Measurements from ENCODE around the gene MERTK. TPM values are rescaled to one million over a fixed set of nuclear protein-coding genes. Genes with fewer than 3 reads are reported as not detected.
"Not testable (repeated sequence)": the region's sequence is repeated elsewhere in the genome, so short reads cannot be mapped to it uniquely, and the experiment has no call there.

Gene MERTK
- total RNA-seq, 1 experiment from 2014 or later: 225 TPM

GRCh38 chr2:112018846-112019245 is 120.4 kb downstream of the MERTK start:
- in situ Hi-C loops (cut with HindIII; ENCODE audit: low pct_unique_long_range_greater_than_20kb, low sequenced_read_pairs): no loop called here
- no peak for DNase-seq (ENCODE audit: low read depth, low spot score)

- in situ Hi-C loops (cut with HindIII; ENCODE audit: low pct_unique_long_range_greater_than_20kb, low sequenced_read_pairs): no loop called here
- peak; percentile 57 for DNase-seq (ENCODE audit: low read depth, low spot score)
Observed at GRCh38 chr2:112019569-112019982, 121.2 kb downstream of the MERTK start.

- in situ Hi-C loops (cut with HindIII; ENCODE audit: low pct_unique_long_range_greater_than_20kb, low sequenced_read_pairs): no loop called here
- DNase-seq (ENCODE audit: low read depth, low spot score): peak; percentile 51
Observed at GRCh38 chr2:112020561-112020960, 122.2 kb downstream of the MERTK start.

- in situ Hi-C loops (cut with HindIII; ENCODE audit: low pct_unique_long_range_greater_than_20kb, low sequenced_read_pairs): no loop called here
Observed at GRCh38 chr2:112021290-112021689, 122.9 kb downstream of the MERTK start.

GRCh38 chr2:112021781-112022231 is 123.4 kb downstream of the MERTK start:
- DNase-seq (ENCODE audit: low read depth, low spot score): peak; percentile 99
- in situ Hi-C loops (cut with HindIII; ENCODE audit: low pct_unique_long_range_greater_than_20kb, low sequenced_read_pairs): no loop called here

More at GRCh38 chr2:112021290-112021689, 122.9 kb downstream of the MERTK start:
- DNase-seq (ENCODE audit: low read depth, low spot score): no peak

GRCh38 chr2:112023707-112024106 is 125.3 kb downstream of the MERTK start:
- in situ Hi-C loops (cut with HindIII; ENCODE audit: low pct_unique_long_range_greater_than_20kb, low sequenced_read_pairs): no loop called here
- no peak for DNase-seq (ENCODE audit: low read depth, low spot score)

- in situ Hi-C loops (cut with HindIII; ENCODE audit: low pct_unique_long_range_greater_than_20kb, low sequenced_read_pairs): no loop called here
- no peak for DNase-seq (ENCODE audit: low read depth, low spot score)
Observed at GRCh38 chr2:112024231-112024630, 125.8 kb downstream of the MERTK start.

GRCh38 chr2:112024896-112025491 is 126.6 kb downstream of the MERTK start:
- in situ Hi-C loops (cut with HindIII; ENCODE audit: low pct_unique_long_range_greater_than_20kb, low sequenced_read_pairs): no loop called here
- DNase-seq (ENCODE audit: low read depth, low spot score): no peak

GRCh38 chr2:112026509-112026908 is 128.1 kb downstream of the MERTK start:
- DNase-seq (ENCODE audit: low read depth, low spot score): no peak
- in situ Hi-C loops (cut with HindIII; ENCODE audit: low pct_unique_long_range_greater_than_20kb, low sequenced_read_pairs): no loop called here

GRCh38 chr2:112027767-112028166 is 129.4 kb downstream of the MERTK start:
- in situ Hi-C loops (cut with HindIII; ENCODE audit: low pct_unique_long_range_greater_than_20kb, low sequenced_read_pairs): no loop called here
- no peak for DNase-seq (ENCODE audit: low read depth, low spot score)

- no peak for DNase-seq (ENCODE audit: low read depth, low spot score)
- in situ Hi-C loops (cut with HindIII; ENCODE audit: low pct_unique_long_range_greater_than_20kb, low sequenced_read_pairs): no loop called here
Observed at GRCh38 chr2:112029164-112029563, 130.8 kb downstream of the MERTK start.

- in situ Hi-C loops (cut with HindIII; ENCODE audit: low pct_unique_long_range_greater_than_20kb, low sequenced_read_pairs): no loop called here
- peak; percentile 94 for DNase-seq (ENCODE audit: low read depth, low spot score)
Observed at GRCh38 chr2:112031473-112032223, 133.2 kb downstream of the MERTK start.

GRCh38 chr2:112032224-112032586 is 133.8 kb downstream of the MERTK start:
- in situ Hi-C loops (cut with HindIII; ENCODE audit: low pct_unique_long_range_greater_than_20kb, low sequenced_read_pairs): no loop called here
- no peak for DNase-seq (ENCODE audit: low read depth, low spot score)

- peak; percentile 73 for DNase-seq (ENCODE audit: low read depth, low spot score)
- in situ Hi-C loops (cut with HindIII; ENCODE audit: low pct_unique_long_range_greater_than_20kb, low sequenced_read_pairs): no loop called here
Observed at GRCh38 chr2:112032689-112033465, 134.5 kb downstream of the MERTK start.

- in situ Hi-C loops (cut with HindIII; ENCODE audit: low pct_unique_long_range_greater_than_20kb, low sequenced_read_pairs): no loop called here
- DNase-seq (ENCODE audit: low read depth, low spot score): peak; percentile 61
Observed at GRCh38 chr2:112033600-112033999, 135.2 kb downstream of the MERTK start.

- in situ Hi-C loops (cut with HindIII; ENCODE audit: low pct_unique_long_range_greater_than_20kb, low sequenced_read_pairs): no loop called here
- no peak for DNase-seq (ENCODE audit: low read depth, low spot score)
Observed at GRCh38 chr2:112034924-112035323, 136.5 kb downstream of the MERTK start.

- no peak for DNase-seq (ENCODE audit: low read depth, low spot score)
- in situ Hi-C loops (cut with HindIII; ENCODE audit: low pct_unique_long_range_greater_than_20kb, low sequenced_read_pairs): no loop called here
Observed at GRCh38 chr2:112035786-112036185, 137.4 kb downstream of the MERTK start.

GRCh38 chr2:112039556-112039955 is 141.1 kb downstream of the MERTK start:
- in situ Hi-C loops (cut with HindIII; ENCODE audit: low pct_unique_long_range_greater_than_20kb, low sequenced_read_pairs); DNase-seq (ENCODE audit: low read depth, low spot score): not testable (repeated sequence)
